ENCODE data around the gene GADD45G. TPM values are rescaled to one million over a fixed set of nuclear protein-coding genes. Genes with fewer than 3 reads are reported as not detected.

Gene GADD45G
- total RNA-seq, 1 donor from 2014 or later = 14.4 TPM

- DNase-seq (no peak), ATAC-seq (peak in 1 of 2 donors; percentile 29)
- Histone ChIP-seq H3K4me1 (no peaks in the 10 kb centered on the region), H3K9me3 (no peaks in the 10 kb centered on the region), H3K4me3 (no peak overlapping the region), H3K36me3 (no peaks in the 10 kb centered on the region), H3K27me3 (ENCODE audit: low read depth) (no peaks in the 10 kb centered on the region), H3K27ac (no peak overlapping the region)
- TF ChIP-seq CTCF (IDR thresholded peaks at IDR 0.05) = no peak
- intact Hi-C loops (cut with DNase I) = no loop called here
These were observed 42.5 kb upstream of the GADD45G start for GRCh38 chr9:89562186-89562814.

DNA sequence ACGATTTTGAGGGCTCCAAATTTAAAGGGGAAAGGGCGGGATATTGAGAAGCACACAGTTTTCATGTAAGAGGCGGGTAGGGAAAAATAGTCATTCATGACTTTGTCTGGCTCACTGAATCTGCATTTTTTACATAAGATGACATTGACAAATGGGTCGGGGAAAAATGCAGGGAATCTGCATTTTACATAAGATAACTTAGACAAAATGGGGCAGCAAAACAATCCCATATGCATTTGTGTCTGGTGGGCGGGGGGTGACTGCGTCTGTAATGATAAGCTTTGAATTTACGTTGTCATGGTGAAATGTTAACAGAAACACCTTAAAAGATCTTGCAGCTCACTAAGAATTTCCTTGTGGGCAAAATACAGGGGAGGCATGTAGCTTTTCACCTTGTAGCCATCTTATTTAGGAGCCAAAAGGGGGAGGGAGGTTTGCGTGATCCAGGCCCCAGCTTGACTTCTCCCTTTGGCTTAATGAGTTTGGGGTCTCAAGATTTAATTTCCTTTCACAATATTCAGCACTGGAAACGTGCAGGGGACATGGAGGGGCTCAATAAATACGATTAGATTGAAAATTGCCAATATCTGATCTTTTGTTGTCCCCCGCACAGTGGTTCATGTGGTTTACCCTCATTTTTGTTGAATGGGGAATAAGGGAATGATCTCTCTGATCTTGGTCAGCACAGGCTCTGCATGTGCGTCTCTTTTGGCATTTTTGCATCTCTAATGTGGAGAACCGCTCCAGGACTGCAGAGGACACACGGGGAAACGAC lies 41.1 kb upstream of the GADD45G start:
- no peaks in the 10 kb centered on the region for H3K27me3 ChIP-seq (ENCODE audit: low read depth)
- H3K4me3 ChIP-seq = no peak overlapping the region
- no peak for TF ChIP-seq CTCF (IDR thresholded peaks at IDR 0.05)
- no peaks in the 10 kb centered on the region for H3K36me3 ChIP-seq
- no peaks in the 10 kb centered on the region for H3K9me3 ChIP-seq
- intact Hi-C loops (cut with DNase I) = no loop called here
- DNase-seq (no peak), ATAC-seq (no peak)
- H3K27ac ChIP-seq = no peak overlapping the region
- H3K4me1 ChIP-seq = no peaks in the 10 kb centered on the region

- no peak overlapping the region for H3K27ac ChIP-seq
- TF ChIP-seq CTCF (IDR thresholded peaks at IDR 0.05) = no peak
- ATAC-seq (peak in 1 of 2 donors; percentile 39), DNase-seq (no peak)
- no peaks in the 10 kb centered on the region for H3K4me1 ChIP-seq
- no peaks in the 10 kb centered on the region for H3K36me3 ChIP-seq
- intact Hi-C loops (cut with DNase I) = no loop called here
- H3K4me3 ChIP-seq = no peak overlapping the region
- H3K9me3 ChIP-seq = no peaks in the 10 kb centered on the region
- H3K27me3 ChIP-seq (ENCODE audit: low read depth) = no peaks in the 10 kb centered on the region
These were observed 40.4 kb upstream of the GADD45G start for GRCh38 chr9:89564346-89564878.

- Histone ChIP-seq H3K27ac (no peak overlapping the region), H3K4me3 (no peak overlapping the region), H3K27me3 (ENCODE audit: low read depth) (no peaks in the 10 kb centered on the region), H3K36me3 (no peaks in the 10 kb centered on the region), H3K4me1 (no peaks in the 10 kb centered on the region), H3K9me3 (no peaks in the 10 kb centered on the region)
- no peak for ATAC-seq
- TF ChIP-seq CTCF (IDR thresholded peaks at IDR 0.05) = no peak
- intact Hi-C loops (cut with DNase I) = no loop called here
- DNase-seq = no peak
These were observed 37.2 kb upstream of the GADD45G start for GRCh38 chr9:89567649-89568048.

- peaks cover 2% of the 10 kb centered on the region for H3K27me3 ChIP-seq (ENCODE audit: low read depth)
- intact Hi-C loops (cut with DNase I) = no loop called here
- no peaks in the 10 kb centered on the region for H3K36me3 ChIP-seq
- peaks cover 1% of the 10 kb centered on the region for H3K4me1 ChIP-seq
- no peak for ATAC-seq
- DNase-seq = no peak
- no peaks in the 10 kb centered on the region for H3K9me3 ChIP-seq
- no peak overlapping the region for H3K27ac ChIP-seq
- TF ChIP-seq CTCF (IDR thresholded peaks at IDR 0.05) = no peak
- H3K4me3 ChIP-seq = no peak overlapping the region
These were observed 30.5 kb upstream of the GADD45G start for GRCh38 chr9:89574309-89574708.

Measured in lower lobe of right lung (tissue), 2 donors.